IMR-90 (cell line): Measurements from ENCODE around the gene MREG. TPM values are rescaled to one million over a fixed set of nuclear protein-coding genes. Genes with fewer than 3 reads are reported as not detected.

Source experiments
- ATAC-seq: fragments of 200-7000 bp; cut with Tn5 transposase; 2 replicates; pipeline ENCODE4 v1.9.1; 2020; ENCODE audit warnings: low read depth, mild to moderate bottlenecking, moderate library complexity
- BruUV-seq: library from RNA; stranded (reverse); fragments of 400-500 nt; replicated peaks from 2 replicates; lab custom pipeline; 2021; lab: Mats Ljungman, UMichigan
- CTCF ChIA-PET: fragments of 300-600 bp; formaldehyde crosslinking; extraction: SDS; loops from one replicate; lab custom pipeline; 2021; ENCODE audit warnings: antibody characterized with exemption; lab: Yijun Ruan, JAX
- POLR2A ChIA-PET: fragments of 300-600 bp; sonication (Branson Sonifier 250); formaldehyde crosslinking; loops from one replicate; lab custom pipeline; 2022; ENCODE audit warnings: antibody characterized with exemption; ENCODE audit not compliant: unreplicated experiment; lab: Charles Lee
- DNase-seq: peaks from one replicate; pipeline ENCODE4 v3.0.0; 2013
- H2AFZ ChIP-seq: replicated peaks from 2 replicates; pipeline ENCODE3; 2013; ENCODE audit warnings: low read length, mild to moderate bottlenecking; ENCODE audit not compliant: poor library complexity
- H2AK5ac ChIP-seq: 2 replicates; pipeline ENCODE4 v1.6.1; 2013; ENCODE audit warnings: low read depth, low read length, inconsistent platforms
- H2AK9ac ChIP-seq: replicated peaks from 2 replicates; pipeline ENCODE3; 2013; ENCODE audit warnings: mild to moderate bottlenecking, low read depth, low read length, moderate library complexity; ENCODE audit not compliant: poor library complexity
- H2BK120ac ChIP-seq: 2 replicates; pipeline ENCODE4 v1.6.1; 2013; ENCODE audit warnings: low read depth, low read length, inconsistent platforms
- H2BK15ac ChIP-seq: 3 replicates; pipeline ENCODE4 v1.6.1; 2013; ENCODE audit warnings: low read depth, low read length, inconsistent platforms
- H2BK20ac ChIP-seq: 2 replicates; pipeline ENCODE4 v1.6.1; 2013; ENCODE audit warnings: low read depth, mild to moderate bottlenecking, inconsistent platforms, low read length, moderate library complexity
- H2BK5ac ChIP-seq: 2 replicates; pipeline ENCODE4 v1.6.1; 2013; ENCODE audit warnings: mild to moderate bottlenecking, low read depth, low read length, inconsistent platforms; ENCODE audit not compliant: poor library complexity, severe bottlenecking
- H3K14ac ChIP-seq: replicated peaks from 2 replicates; pipeline ENCODE4 v1.6.1; 2013; ENCODE audit warnings: low read depth, low read length, inconsistent platforms
- H3K18ac ChIP-seq: 2 replicates; pipeline ENCODE4 v1.6.1; 2013; ENCODE audit warnings: low read depth, low read length, control low read depth
- H3K23ac ChIP-seq: 2 replicates; pipeline ENCODE4 v1.6.1; 2013; ENCODE audit warnings: low read depth, low read length, inconsistent platforms
- H3K27ac ChIP-seq: 2 replicates; pipeline ENCODE4 v1.5.1; 2013; ENCODE audit warnings: mild to moderate bottlenecking, control low read depth, low read length; ENCODE audit not compliant: insufficient read depth
- H3K27me3 ChIP-seq: 2 replicates; pipeline ENCODE4 v1.6.1; 2013; ENCODE audit warnings: low read length; ENCODE audit not compliant: control insufficient read depth, insufficient read depth
- H3K36me3 ChIP-seq: 2 replicates; pipeline ENCODE4 v1.6.1; 2013; ENCODE audit warnings: low read length, mixed read lengths; ENCODE audit not compliant: control insufficient read depth, insufficient read depth
- H3K4ac ChIP-seq: 2 replicates; pipeline ENCODE4 v1.6.1; 2013; ENCODE audit warnings: low read depth, low read length, inconsistent platforms
- H3K4me1 ChIP-seq: 2 replicates; pipeline ENCODE4 v1.6.1; 2013; ENCODE audit warnings: low read length, mixed read lengths; ENCODE audit not compliant: control insufficient read depth, insufficient read depth
- H3K4me2 ChIP-seq: 2 replicates; pipeline ENCODE4 v1.6.1; 2013; ENCODE audit warnings: low read depth, mild to moderate bottlenecking, control low read depth, low read length, moderate library complexity
- H3K4me3 ChIP-seq: 2 replicates; pipeline ENCODE4 v1.5.1; 2013; ENCODE audit warnings: low read depth, mild to moderate bottlenecking, control low read depth, low read length, moderate library complexity; ENCODE audit not compliant: insufficient read depth
- H3K56ac ChIP-seq: 2 replicates; pipeline ENCODE4 v1.6.1; 2013; ENCODE audit warnings: low read length, inconsistent platforms; ENCODE audit not compliant: insufficient read depth; ENCODE audit errors: extremely low read depth
- H3K79me1 ChIP-seq, 2 experiments: 2 replicates each; pipeline ENCODE4 v1.6.1; 2013; ENCODE audit warnings: low read length in 2 of 2, inconsistent platforms in 1 of 2, low read depth in 1 of 2
- H3K9ac ChIP-seq: 2 replicates; pipeline ENCODE4 v1.6.1; 2013; ENCODE audit warnings: low read depth, low read length, control low read depth
- H3K9me1 ChIP-seq: 2 replicates; pipeline ENCODE4 v1.6.1; 2013; ENCODE audit warnings: low read length, inconsistent platforms; ENCODE audit not compliant: insufficient read depth
- H3K9me3 ChIP-seq: 2 replicates; pipeline ENCODE4 v1.6.1; 2013; ENCODE audit warnings: low read length; ENCODE audit not compliant: control insufficient read depth, insufficient read depth
- H4K20me1 ChIP-seq: 2 replicates; pipeline ENCODE4 v1.6.1; 2013; ENCODE audit warnings: low read length, inconsistent platforms; ENCODE audit not compliant: insufficient read depth
- H4K5ac ChIP-seq: 2 replicates; pipeline ENCODE4 v1.6.1; 2013; ENCODE audit warnings: mild to moderate bottlenecking, low read depth, low read length, control low read depth
- H4K8ac ChIP-seq, 2 experiments: 2 replicates each; pipeline ENCODE4 v1.6.1; 2013; ENCODE audit warnings: low read depth in 2 of 2, low read length in 2 of 2, control low read depth in 1 of 2, inconsistent platforms in 1 of 2
- H4K91ac ChIP-seq: 2 replicates; pipeline ENCODE4 v1.6.1; 2013; ENCODE audit warnings: low read depth, low read length, inconsistent platforms; ENCODE audit not compliant: insufficient read depth
- BHLHE40 ChIP-seq: fragments of 150-350 bp; IDR thresholded peaks from 2 replicates; pipeline ENCODE4 v1.6.1; 2016; ENCODE audit warnings: mild to moderate bottlenecking, low read depth, low read length
- CHD1 ChIP-seq: IDR thresholded peaks from 2 replicates; pipeline ENCODE4 v1.6.1; 2012; ENCODE audit warnings: low read depth, low read length, improper control_type of control experiment
- ELK1 ChIP-seq: fragments of 150-350 bp; IDR thresholded peaks from 2 replicates; pipeline ENCODE4 v1.6.1; 2016; ENCODE audit warnings: low read depth, mild to moderate bottlenecking, low read length, moderate library complexity, borderline replicate concordance
- FOS ChIP-seq: fragments of 150-350 bp; IDR thresholded peaks from 2 replicates; pipeline ENCODE4 v1.6.1; 2016; ENCODE audit warnings: low read depth, low read length
- MAZ ChIP-seq: IDR thresholded peaks from 2 replicates; pipeline ENCODE4 v1.6.1; 2012; ENCODE audit warnings: low read depth, mild to moderate bottlenecking, low read length, improper control_type of control experiment, moderate library complexity, borderline replicate concordance
- RAD21 ChIP-seq: IDR thresholded peaks from 2 replicates; pipeline ENCODE4 v1.6.1; 2012; ENCODE audit warnings: low read length, improper control_type of control experiment
- RCOR1 ChIP-seq: IDR thresholded peaks from 2 replicates; pipeline ENCODE4 v1.6.1; 2012; ENCODE audit warnings: mild to moderate bottlenecking, low read length, improper control_type of control experiment; ENCODE audit not compliant: insufficient replicate concordance
- RFX5 ChIP-seq: IDR thresholded peaks from 2 replicates; pipeline ENCODE4 v1.8.0; 2012; ENCODE audit warnings: low read depth, mild to moderate bottlenecking, low read length, moderate library complexity
- SMC3 ChIP-seq: fragments of 150-350 bp; IDR thresholded peaks from 2 replicates; pipeline ENCODE4 v1.6.1; 2016; ENCODE audit warnings: low read depth, mild to moderate bottlenecking, antibody characterized with exemption, low read length, moderate library complexity
- USF2 ChIP-seq: fragments of 150-350 bp; IDR thresholded peaks from 2 replicates; pipeline ENCODE4 v1.6.1; 2017; ENCODE audit warnings: mild to moderate bottlenecking, antibody characterized with exemption, low read length, low read depth
- dilution Hi-C: fragments of 300-500 bp; cut with HindIII; formaldehyde crosslinking; loops from one replicate; pipeline ENCODE4 v1.14.3; 2018; ENCODE audit warnings: low sequenced_read_pairs; ENCODE audit not compliant: unreplicated experiment
- in situ Hi-C: fragments of 300-500 bp; cut with MboI; formaldehyde crosslinking; loops from 3 replicates; pipeline ENCODE4 v1.14.3; 2019; ENCODE audit warnings: low sequenced_read_pairs, inconsistent platforms, mixed read lengths
- intact Hi-C: fragments of 100-400 bp; cut with micrococcal nuclease; formaldehyde crosslinking; loops from 2 replicates; pipeline ENCODE4 v1.10.0; 2022
- polyA plus RNA-seq, 3 experiments: library from polyadenylated mRNA; depleted of rRNA; stranded (reverse); fragments of >200 nt; gene quantifications; 2 replicates each; pipeline ENCODE4 v1.2.3, GENCODE V29; 2012; ENCODE audit warnings: low replicate concordance in 1 of 3
- total RNA-seq: library from RNA; depleted of rRNA; stranded (reverse); fragments of >200 nt; gene quantifications from 2 replicates; pipeline ENCODE4 v1.2.3, GENCODE V29; 2012

MREG gene
- total and polyA plus RNA-seq, 2 of the 4 experiments (the other 2 are of a cell fraction): 1.0 to 1.8 TPM

GRCh38 chr2:215910180-215910579, 103.2 kb downstream of the MREG start:
- Histone ChIP-seq H3K27ac (no peak overlapping the region), H2BK5ac (no peak overlapping the region), H3K9me1 (no peaks in the 10 kb centered on the region), H4K20me1 (no peaks in the 10 kb centered on the region), H3K36me3 (no peaks in the 10 kb centered on the region), H3K9me3 (no peaks in the 10 kb centered on the region), H4K5ac (no peak overlapping the region), H4K8ac (no peak overlapping the region), H4K91ac (no peak overlapping the region), H3K9ac (no peak overlapping the region), H3K18ac (no peak overlapping the region), H2AK5ac (no peak overlapping the region), H2AK9ac (no peak overlapping the region), H2BK15ac (no peak overlapping the region), H3K27me3 (no peaks in the 10 kb centered on the region), H3K4me2 (no peak overlapping the region), H3K14ac (no peak overlapping the region), H3K4me3 (no peak overlapping the region), H3K79me1 (no peaks in the 10 kb centered on the region), H3K4me1 (no peaks in the 10 kb centered on the region), H2BK20ac (no peak overlapping the region), H2BK120ac (no peak overlapping the region), H3K56ac (no peak overlapping the region), H2AFZ (no peak overlapping the region), H3K23ac (no peak overlapping the region), H3K4ac (no peak overlapping the region)
- CTCF ChIA-PET: no interaction called here
- intact Hi-C loops (no loop called here), in situ Hi-C loops (loop anchor here (10.0 kb wide), 1 partner anchor 475 kb away; the partner anchor contains the start of gene FN1), dilution Hi-C loops (no loop called here)
- no peak for TF ChIP-seq USF2
- no peak for TF ChIP-seq RAD21
- TF ChIP-seq RCOR1: no peak
- no peak for TF ChIP-seq BHLHE40
- TF ChIP-seq MAZ: no peak
- no peak for TF ChIP-seq CHD1
- no peak for TF ChIP-seq RFX5
- no peak for TF ChIP-seq ELK1
- TF ChIP-seq FOS: no peak
- no peak for TF ChIP-seq SMC3
- BruUV-seq: no TSS peak
- DNase-seq (no peak), ATAC-seq (no peak)
- POLR2A ChIA-PET: no interaction called here
